22Rv1 (cell line): ENCODE results near the gene SLC16A12.

ENCODE experiments used
- H3K27ac ChIP-seq: fragments of 450-650 bp; 2 replicates; pipeline ENCODE4 v1.5.1; 2017
- CTCF ChIP-seq: fragments of 450-650 bp; IDR thresholded peaks from 2 replicates; pipeline ENCODE4 v1.5.1; 2017; ENCODE audit warnings: mild to moderate bottlenecking
- ZFX ChIP-seq: fragments of 450-650 bp; IDR thresholded peaks from 2 replicates; pipeline ENCODE4 v1.6.1; 2017; ENCODE audit warnings: antibody characterized with exemption, borderline replicate concordance

The SLC16A12 gene

GRCh38 chr10:89567576-89568245, 32.3 kb upstream of the SLC16A12 start:
- TF ChIP-seq CTCF (no peak), ZFX (no peak)
- H3K27ac ChIP-seq: no peak overlapping the region

- H3K27ac ChIP-seq: no peak overlapping the region
- TF ChIP-seq ZFX (no peak), CTCF (no peak)
Observed at GRCh38 chr10:89566992-89567391, 31.6 kb upstream of the SLC16A12 start.

- H3K27ac ChIP-seq: no peak overlapping the region
- TF ChIP-seq CTCF (no peak), ZFX (no peak)
Observed at GRCh38 chr10:89566095-89566950, 30.9 kb upstream of the SLC16A12 start.

- TF ChIP-seq CTCF (no peak), ZFX (no peak)
Observed at GRCh38 chr10:89565180-89565579, 29.8 kb upstream of the SLC16A12 start.

GRCh38 chr10:89563861-89564478, 28.6 kb upstream of the SLC16A12 start:
- no peak overlapping the region for H3K27ac ChIP-seq
- peak; percentile 80 for TF ChIP-seq CTCF
- TF ChIP-seq ZFX: no peak

More at GRCh38 chr10:89565180-89565579, 29.8 kb upstream of the SLC16A12 start:
- H3K27ac ChIP-seq: no peak overlapping the region

GRCh38 chr10:89563311-89563710, 27.9 kb upstream of the SLC16A12 start:
- H3K27ac ChIP-seq: no peak overlapping the region
- TF ChIP-seq CTCF (no peak), ZFX (no peak)

- no peak overlapping the region for H3K27ac ChIP-seq
- TF ChIP-seq ZFX: no peak
- TF ChIP-seq CTCF: no peak
Observed at GRCh38 chr10:89556600-89556999, 21.2 kb upstream of the SLC16A12 start.
